HG03520 (cell line): ENCODE data around the gene VAPB.

Source experiments
- ATAC-seq: cut with Tn5 transposase; IDR thresholded peaks from one replicate; pipeline ENCODE4 v1.9.1; 2021; ENCODE audit warnings: mild to moderate bottlenecking, moderate library complexity; ENCODE audit not compliant: unreplicated experiment

VAPB gene

DNA sequence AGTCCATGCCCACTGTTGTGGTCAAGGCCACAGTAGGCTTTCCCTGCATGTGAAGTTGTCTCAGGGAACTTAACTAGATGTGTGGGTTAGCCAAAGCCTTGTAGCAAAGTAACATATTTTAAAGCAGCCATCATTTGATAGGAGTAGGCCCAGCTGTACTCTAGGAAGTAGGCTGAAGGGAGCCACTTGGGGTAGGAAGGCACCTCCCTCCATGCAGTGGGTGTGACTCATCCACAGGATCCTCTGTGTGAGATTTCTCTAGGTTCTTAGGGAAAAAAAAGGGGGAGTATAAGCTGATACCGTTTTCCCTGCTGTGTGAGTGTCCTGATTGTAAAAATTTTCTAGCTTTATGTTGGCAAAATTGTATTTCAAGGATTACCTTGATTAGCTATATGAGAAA is 44.7 kb downstream of the VAPB start:
- no peak for ATAC-seq

DNA sequence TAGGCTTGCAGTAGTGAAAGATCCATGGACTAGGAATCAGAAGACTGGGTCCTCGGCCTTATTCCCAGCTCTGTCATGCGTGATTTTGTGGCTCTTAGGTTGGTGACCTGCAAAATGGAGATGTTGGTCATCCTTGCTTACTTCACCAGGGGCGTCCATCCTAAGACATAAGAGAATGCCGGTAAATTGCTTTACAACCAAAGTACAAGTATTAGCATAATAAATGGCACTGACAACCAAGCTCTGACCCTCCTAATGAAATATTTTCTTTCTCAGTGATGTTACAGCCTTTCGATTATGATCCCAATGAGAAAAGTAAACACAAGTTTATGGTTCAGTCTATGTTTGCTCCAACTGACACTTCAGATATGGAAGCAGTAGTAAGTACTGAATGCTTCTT is 45.3 kb downstream of the VAPB start:
- ATAC-seq: no peak

DNA sequence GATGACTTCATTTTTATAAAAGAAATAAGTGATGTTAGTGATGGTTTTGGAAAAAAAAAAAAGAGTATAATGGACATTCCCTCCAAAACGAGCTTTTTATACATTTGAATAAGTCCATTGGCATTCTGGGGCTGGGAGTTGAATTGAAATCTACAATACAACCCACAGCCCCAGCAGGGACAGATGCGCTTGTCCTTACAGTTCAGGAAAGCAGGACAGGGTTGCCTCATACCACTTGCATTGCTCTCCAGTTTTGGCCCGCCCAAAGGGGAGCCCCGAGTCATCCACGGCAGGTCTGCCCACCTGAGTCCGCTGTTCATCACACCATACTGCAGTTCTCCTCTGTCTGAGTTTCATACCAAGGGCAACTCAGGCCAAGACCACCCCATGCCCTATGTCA is 46.2 kb downstream of the VAPB start:
- no peak for ATAC-seq

DNA sequence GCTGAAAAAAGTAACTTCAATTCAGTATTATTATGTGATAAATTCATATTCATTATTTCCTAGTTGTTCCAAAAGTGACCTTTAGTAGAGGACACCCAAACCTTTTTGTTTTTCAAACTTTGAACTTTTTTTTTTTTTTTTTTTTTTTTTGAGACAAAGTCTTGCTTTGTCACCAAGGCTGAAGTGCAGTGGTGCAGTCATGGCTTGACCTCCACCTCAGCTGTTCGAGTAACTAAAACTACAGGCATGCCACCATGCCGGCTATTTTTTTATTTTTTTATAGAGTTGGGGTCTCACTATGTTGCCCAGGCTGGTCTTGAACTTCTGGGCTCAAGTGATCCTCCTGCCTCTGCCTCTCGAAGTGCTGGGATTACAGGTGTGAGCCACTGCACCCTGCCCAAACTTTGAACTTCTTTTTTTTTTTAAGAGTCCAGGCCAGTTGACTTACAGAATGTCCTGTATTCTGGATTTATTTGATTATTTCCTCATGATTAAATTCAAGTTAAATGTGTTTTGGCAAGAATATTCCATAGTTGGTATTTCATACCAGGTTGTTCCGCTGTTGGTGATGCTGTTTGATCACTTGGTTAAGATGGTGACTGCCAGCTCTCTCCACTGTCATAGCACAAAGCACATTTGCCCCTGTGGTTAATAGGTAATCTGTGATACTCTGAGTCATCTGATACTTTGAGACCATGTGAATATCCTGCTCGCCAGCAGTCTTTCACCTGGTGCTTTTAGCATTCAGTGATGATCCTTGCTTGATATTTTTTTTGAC is 48.0 kb downstream of the VAPB start:
- no peak for ATAC-seq

DNA sequence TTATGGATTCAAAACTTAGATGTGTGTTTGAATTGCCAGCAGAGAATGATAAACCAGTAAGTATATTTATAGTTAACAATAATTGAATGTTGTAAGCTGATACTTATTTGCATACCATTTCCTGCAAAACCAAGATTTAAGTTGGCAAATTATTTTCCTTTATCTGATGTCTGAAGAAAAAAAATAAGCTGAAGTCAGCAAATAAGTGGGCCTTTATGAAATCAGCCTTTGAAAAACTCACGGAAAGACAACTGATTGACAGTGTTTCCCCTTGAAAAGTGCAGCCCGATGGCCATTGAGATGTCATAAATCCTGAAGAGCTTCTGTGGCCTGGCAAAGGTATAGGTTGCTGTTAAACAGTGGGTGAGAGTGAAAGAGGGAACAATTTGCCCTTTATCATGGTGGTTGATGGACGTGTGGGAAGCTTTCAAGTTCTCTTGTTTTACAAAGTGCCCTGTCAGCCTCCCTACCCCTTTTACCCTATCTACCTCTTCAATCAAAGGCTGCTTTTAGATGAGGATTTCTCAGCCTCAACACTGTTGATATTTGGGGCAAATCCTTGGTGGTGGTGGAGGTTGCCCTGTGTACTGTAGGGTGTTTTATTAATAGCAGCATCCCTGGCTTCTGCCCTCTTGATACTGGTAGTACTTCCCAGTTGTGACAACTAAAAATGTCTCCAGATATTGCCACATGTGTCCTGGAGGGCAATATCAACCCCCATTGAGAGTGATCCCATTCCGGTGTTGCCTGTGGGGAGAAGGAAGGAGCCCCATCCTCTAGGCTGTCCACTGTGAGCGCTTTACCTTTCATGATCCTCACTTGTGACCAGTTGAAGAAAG is 50.2 kb downstream of the VAPB start:
- no peak for ATAC-seq

DNA sequence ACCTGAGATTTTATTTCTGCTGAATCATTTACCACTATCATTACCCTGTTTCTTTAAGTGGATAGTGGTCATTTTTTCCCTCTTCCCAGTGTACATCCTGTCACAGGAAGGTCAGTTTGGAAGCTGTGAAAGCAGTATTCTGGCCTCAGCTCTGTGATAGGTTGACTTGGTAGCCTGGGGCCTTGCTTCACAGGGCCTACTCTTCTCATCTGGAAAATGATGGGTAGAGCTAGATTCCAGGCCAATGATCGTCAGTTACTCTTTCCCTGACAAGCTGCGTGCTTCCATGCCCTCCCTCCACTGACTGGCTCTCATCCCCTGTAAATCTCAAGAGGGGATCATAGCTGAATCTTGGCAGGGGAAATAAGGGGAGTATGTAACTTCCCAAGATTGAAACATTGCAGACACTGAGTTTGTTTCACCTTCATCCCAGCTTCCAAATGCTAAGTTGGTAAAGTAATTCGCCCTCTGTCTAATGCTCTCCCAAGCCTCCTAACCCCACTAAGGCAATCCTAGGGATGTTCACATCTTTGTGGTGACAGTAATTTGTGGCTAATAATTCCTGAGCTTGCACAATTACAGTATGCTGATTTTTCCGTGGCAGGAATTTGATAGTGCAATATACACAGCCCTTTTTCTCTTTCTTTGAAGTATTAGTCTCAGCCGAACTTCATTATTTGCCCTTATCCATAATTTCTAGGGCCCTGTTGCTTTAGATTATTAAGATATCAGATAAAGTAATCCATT is 51.2 kb downstream of the VAPB start:
- ATAC-seq: no peak

DNA sequence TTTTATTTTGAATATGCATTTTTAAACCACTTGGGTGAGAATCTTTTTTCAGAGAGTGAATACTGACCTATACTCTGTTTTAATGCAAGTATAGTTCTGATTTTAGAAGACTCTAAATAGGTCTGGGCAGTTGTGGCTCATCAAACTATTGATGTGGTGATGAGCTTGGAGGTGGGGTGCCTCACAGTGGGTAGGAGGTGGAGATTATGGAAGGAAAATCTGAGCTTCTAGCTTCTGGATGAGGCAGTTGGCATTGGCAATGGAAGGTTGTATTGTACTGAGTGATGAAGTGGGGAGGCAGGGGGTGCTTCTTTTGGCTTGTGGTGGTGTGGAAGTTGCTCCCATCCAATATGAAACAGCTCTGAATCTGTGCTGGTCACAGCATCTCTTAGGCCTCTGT is 52.7 kb downstream of the VAPB start:
- no peak for ATAC-seq

DNA sequence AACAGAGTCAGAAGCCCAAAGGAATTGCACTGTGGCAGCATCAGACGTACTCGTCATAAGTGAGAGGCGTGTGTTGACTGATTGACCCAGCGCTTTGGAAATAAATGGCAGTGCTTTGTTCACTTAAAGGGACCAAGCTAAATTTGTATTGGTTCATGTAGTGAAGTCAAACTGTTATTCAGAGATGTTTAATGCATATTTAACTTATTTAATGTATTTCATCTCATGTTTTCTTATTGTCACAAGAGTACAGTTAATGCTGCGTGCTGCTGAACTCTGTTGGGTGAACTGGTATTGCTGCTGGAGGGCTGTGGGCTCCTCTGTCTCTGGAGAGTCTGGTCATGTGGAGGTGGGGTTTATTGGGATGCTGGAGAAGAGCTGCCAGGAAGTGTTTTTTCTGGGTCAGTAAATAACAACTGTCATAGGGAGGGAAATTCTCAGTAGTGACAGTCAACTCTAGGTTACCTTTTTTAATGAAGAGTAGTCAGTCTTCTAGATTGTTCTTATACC is 55.8 kb downstream of the VAPB start:
- no peak for ATAC-seq

DNA sequence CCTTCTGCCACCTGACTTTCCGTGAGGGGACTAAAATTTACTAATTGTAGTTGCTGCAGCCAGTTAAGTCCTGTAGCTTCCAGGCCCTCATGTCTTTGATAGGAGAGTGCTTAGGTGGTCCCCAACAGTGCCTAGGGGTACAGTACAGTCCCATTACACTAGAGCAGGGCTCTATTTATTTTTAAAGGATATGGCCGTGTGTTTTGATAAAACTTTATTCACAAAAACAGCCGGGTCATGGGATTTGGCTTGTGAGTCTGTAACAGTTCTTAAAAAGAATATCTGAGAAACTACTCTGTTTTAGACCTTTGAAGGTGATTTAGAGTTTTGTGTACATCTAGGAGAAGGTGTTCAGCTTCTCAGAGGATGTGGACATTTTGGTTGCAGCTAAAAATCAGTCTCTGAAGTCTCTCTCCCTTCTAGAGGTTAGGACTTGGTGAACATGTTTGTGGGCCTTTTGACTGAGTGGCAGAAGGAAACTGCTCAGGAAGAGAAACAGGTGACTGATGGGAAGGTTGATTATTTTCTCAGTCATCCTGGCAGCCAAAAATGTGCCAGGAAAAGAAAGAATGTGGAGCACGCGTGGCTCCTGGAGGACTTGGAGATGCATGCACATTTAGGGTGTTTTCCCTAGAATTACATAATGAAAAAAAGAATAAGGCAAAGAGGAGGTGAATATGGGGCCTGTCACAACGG is 57.4 kb downstream of the VAPB start:
- ATAC-seq: no peak

DNA sequence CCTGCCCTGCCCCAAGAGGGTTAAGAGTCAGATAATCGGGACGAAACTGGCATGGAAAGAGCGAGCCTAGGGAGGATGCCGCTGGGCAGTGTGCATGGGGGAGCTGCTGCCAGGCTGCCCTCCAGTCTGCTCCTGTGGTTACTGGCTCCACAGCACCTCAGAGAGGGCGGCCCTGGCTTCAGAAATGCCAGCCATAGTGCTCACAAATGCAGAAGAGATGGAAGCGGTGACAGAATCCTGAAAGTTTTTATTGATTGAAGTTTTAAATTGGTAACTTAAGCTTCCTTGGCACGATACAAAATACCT is 57.9 kb downstream of the VAPB start:
- no peak for ATAC-seq

DNA sequence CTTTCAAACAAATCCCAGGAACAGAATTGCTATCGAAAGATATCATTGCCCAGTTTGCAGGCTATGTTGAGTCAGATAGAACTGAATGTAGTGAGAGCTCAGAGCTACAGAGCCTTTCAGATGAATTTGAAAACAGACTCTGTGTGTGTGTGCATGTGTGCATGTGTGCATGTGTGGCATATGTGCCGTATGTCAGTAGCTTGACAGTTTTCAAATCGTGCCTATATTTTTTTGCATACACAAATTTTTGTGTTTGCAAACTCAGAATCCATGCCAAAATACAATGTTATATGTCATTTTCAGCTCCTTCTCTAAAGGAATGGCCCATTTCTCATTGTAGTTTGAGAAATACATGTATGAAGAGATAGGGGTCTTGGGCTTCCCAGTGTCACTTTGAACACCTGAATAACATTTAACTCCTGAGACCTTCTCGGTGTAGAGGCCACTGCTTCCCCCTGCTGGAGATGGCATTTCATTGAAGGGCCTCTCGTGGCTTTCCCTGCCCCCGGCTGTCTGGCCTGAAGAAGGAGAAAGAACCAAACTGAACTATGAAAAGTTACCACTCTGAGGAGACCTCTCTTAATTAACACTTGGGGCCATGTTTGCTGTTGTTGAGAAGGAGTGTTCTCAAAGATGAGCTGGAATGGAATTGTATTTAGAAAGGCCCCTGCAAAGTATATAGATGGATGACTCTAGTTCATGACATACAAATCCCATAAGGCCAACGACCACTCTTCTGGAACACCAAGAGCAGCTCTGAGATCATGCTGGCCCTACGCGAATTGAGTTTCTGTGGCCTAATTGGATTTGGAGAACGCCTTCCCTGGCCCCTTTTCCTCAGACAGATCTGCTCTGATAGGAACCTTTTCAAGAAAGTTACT is 58.7 kb downstream of the VAPB start:
- ATAC-seq: no peak

DNA sequence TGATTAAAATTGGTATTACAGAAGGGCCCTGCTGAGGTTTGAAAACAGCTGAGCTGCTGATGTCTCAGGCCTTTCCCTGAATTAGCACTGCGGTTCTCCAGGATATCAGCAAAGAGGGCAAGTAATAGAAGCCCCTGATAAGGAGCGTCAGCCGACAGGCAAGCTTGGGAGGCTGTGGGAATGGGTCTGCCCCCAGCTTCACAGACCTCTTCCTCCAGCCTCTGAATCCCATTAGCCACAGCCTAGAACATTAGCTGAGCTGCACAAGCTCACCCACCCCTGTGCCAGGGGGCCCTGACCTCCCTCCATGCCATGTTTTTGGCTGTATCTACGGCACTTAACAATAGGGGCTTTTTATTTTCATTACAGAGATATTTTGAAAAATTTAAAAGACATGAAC is 59.9 kb downstream of the VAPB start:
- ATAC-seq: no peak

DNA sequence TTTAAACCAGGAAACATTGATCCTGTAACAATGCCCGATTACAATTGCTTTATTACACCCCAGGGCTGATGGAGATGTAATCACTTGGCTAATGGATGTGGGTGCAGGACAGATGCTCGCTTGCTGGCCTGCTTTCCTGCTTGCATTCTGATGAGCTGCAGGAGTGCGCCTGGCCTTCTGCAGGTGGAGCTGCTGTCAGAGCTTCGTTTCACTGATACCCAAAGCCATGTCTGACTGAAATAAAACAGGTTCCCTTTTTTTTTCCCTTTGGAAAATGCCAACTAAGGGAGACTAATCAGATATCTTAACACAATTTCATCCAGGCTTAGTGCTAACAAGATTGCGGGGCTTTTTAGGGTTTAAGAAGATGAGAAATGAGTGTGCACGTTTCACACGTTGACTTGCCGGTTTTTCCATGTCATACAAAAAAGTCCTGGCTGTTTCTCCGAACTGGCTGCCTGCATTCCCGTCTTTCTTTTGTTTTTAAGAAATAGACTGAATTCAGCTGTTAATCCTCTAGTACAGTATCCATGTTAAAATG is 60.7 kb downstream of the VAPB start:
- no peak for ATAC-seq

DNA sequence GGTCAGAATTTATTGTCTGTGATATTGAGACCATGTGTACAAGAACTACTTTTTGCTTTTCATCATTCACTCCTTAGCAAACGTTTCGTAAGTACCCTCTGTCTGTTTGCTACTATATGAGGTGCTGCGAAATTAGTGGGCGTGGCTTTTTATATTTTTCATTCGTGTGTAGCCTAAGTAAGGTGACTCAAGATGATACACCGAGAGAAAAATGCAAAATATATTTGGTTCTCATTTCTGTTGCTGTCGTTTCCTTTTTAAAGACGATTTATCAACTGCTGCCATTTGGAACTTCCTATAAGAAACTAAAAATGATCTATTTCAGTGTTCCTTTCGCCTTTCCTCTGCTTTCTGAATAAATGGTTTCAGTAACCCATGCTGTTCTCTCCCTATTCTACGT is 61.2 kb downstream of the VAPB start:
- ATAC-seq: no peak

DNA sequence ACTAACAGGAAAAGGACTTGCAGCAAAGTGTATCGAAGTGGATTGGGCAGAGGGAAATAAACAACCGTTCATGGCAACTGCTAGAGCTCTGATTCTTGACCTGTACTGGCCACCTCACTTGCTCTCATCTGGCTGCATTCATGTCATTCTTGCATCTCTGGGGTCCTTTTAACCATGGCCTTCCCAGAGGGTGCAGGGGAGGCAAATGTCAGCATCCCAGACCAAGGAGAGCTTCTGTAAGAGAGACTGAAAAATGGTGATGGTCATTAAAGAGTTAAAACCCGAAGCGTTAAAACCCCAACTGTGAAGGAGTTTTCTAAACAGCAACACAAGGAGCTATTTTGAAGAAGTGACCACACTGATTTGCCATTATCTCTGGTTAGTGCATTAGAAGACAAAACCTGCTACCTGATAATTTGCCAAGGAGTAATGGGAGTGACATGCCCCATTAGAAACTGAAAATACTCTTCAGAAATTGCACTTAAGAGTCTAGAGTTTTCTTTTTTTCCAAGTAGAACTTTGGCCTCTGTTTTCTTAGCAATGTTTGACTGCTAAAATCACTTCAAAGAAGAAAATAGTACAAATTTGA is 63.7 kb downstream of the VAPB start:
- ATAC-seq: no peak

DNA sequence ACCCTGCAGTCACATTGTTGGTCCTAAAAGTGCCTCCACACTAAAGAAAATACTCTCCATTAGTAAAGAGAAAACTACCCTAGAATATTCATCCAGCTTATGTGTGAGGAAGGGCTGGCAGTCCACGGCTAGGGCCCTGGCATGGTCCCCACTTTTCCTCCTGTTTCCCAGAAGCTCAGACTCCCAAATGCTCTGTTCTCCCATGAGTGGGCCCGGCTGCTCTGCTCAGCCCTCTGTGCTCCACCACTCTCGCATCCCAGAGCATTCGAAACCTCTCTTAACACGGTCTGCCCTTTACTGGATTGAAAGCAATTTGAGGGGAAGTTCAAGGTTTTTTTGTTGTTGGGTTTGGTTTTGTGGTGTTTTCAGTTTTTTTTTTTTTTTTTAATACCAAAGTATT is 64.4 kb downstream of the VAPB start:
- ATAC-seq: no peak

DNA sequence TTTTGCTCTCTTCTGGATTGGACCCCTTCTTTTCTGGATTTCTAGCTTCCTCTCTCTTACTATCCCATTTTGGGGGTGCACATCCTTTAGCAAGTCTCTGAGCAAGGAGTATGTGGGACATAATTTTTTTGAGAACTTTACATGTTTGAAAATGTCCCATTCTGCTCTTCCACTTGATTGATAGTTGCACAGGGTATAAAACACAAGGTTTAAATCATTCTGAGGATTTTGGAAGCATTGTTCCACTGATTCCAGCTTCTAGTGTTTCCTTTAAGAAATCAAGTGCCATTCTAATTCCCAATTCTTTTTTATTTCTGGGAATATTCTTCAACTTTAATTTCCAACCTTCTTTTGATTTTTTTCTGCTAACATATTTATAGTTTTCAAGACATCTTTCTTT is 65.4 kb downstream of the VAPB start:
- ATAC-seq: no peak

DNA sequence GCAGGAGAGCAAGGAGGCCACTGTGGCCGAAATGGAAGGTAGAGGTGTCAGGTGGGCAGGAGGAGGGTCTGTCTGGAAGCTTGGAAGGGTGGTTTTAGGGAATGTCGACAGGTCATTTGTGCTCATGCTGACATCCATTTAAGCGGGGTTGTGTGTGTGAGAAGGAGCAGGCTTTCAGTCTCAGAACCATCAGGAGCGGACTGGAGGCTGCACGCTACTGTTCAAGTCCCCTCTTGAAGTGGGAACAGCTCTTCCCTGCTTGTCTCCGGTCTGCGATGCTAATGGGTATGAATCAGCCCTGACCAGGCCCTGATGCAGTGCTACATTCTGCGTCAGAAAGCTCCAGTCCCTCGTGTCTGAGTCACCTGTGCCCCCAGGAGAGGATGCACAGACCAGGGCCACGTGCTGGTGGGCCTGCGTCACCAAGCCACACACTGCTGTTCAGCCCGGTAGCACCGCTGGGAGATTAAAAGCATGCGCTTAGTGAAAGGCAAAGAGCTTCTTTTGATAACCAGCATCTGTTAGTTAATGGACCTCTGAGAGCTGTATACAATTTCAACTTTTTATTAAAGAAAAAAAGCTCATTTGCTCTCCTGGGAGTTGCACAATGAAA is 68.2 kb downstream of the VAPB start:
- ATAC-seq: no peak
